Natural killer cell (primary cell): ENCODE measurements around the gene RYR2. TPM values are rescaled to one million over a fixed set of nuclear protein-coding genes. Genes with fewer than 3 reads are reported as not detected.

Experiments used
- ATAC-seq, 3 donors: fragments of 150-1000 bp in 2 of 3; fragments of 200-7000 bp in 1 of 3; cut with Tn5 transposase; 1 replicate in 1 of 3; 2 replicates in 2 of 3; pipeline ENCODE4 v1.10.0; 2021; ENCODE audit warnings: mild to moderate bottlenecking in 2 of 3, moderate library complexity in 2 of 3
- DNase-seq, 2 donors: peaks; one replicate each; pipeline versions ENCODE4 v3.0.0 to v3.0.0-alpha.2; 2013 to 2021; ENCODE audit warnings: mixed read lengths in 1 of 2
- H3K27ac ChIP-seq: one replicate; pipeline ENCODE4 v1.5.1; 2013; ENCODE audit warnings: mild to moderate bottlenecking, low read length
- H3K27me3 ChIP-seq: one replicate; pipeline ENCODE4 v1.6.1; 2013; ENCODE audit warnings: low read length; ENCODE audit not compliant: control insufficient read depth, insufficient read depth
- H3K36me3 ChIP-seq: one replicate; pipeline ENCODE4 v1.6.1; 2013; ENCODE audit warnings: low read length; ENCODE audit not compliant: control insufficient read depth, insufficient read depth
- H3K4me1 ChIP-seq: one replicate; pipeline ENCODE4 v1.6.1; 2013; ENCODE audit warnings: low read length; ENCODE audit not compliant: control insufficient read depth, insufficient read depth
- H3K4me3 ChIP-seq: one replicate; pipeline ENCODE4 v1.5.1; 2013; ENCODE audit warnings: low read length
- H3K9me3 ChIP-seq: one replicate; pipeline ENCODE4 v1.6.1; 2013; ENCODE audit warnings: low read length; ENCODE audit not compliant: control insufficient read depth, insufficient read depth
- H3K27ac Mint-ChIP-seq, 2 donors: one replicate each; pipeline ENCODE4 v1.8.0; 2022; ENCODE audit warnings: mild to moderate bottlenecking in 2 of 2, mixed read lengths in 2 of 2, moderate library complexity in 1 of 2
- H3K27me3 Mint-ChIP-seq, 2 donors: one replicate each; pipeline ENCODE4 v1.8.0; 2022; ENCODE audit warnings: low read depth in 2 of 2, mixed read lengths in 2 of 2
- H3K36me3 Mint-ChIP-seq: one replicate; pipeline ENCODE4 v1.8.0; 2022; ENCODE audit warnings: mixed read lengths
- H3K4me1 Mint-ChIP-seq, 2 donors: one replicate each; pipeline ENCODE4 v1.8.0; 2022; ENCODE audit warnings: mixed read lengths in 2 of 2
- H3K4me3 Mint-ChIP-seq: one replicate; pipeline ENCODE4 v1.8.0; 2022; ENCODE audit warnings: mild to moderate bottlenecking, moderate library complexity, mixed read lengths
- H3K9me3 Mint-ChIP-seq, 2 donors: one replicate each; pipeline ENCODE4 v1.8.0; 2022; ENCODE audit warnings: mixed read lengths in 2 of 2
- CTCF ChIP-seq: fragments of 200-600 bp; IDR thresholded peaks from one replicate; pipeline ENCODE4 v1.8.0; 2022; ENCODE audit warnings: antibody characterized with exemption
- WGBS: methylation state at CpG from one replicate; pipeline ENCODE4 v1.1.7; 2013; ENCODE audit warnings: missing lambda C conversion rate; ENCODE audit not compliant: insufficient coverage; 5-methylcytosine and 5-hydroxymethylcytosine counted together
- intact Hi-C: fragments of 100-400 bp; cut with micrococcal nuclease; formaldehyde crosslinking; loops from one replicate; pipeline ENCODE4 v1.14.2; 2022
- total RNA-seq, 4 donors: library from RNA; stranded (reverse); fragments of 120-200 nt in 1 of 4; gene quantifications; one replicate each; pipeline versions ENCODE4 v1.2.3 to v1.2.4, GENCODE V29; 2013 to 2022

The RYR2 gene
- total RNA-seq, 3 donors from 2014 or later (not counting 1 experiment from before 2014, with no cell fraction given) = 0.13 to 1.2 (median 0.38) TPM

DNA sequence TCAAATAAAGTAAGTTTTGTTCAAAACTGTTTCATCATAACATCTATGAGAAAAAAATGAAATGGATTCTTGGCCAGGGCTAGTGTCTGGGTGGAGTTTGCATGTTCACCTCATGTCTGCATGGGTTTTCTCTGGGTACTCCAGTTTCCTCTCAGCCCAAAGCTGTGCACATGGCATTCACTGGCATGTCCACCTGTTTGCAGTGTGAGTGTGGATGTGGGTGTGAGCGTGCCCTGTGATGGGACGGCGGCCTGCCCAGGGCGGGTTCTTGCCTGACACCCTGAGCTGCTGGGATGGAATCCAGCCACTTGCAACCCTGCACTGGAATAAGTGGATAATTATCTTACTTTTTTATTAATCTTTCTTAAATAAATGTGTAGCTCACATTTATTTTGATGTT lies 185.5 kb downstream of the RYR2 start:
- H3K27me3 ChIP-seq = no peaks in the 10 kb centered on the region
- H3K36me3 ChIP-seq = no peaks in the 10 kb centered on the region
- no peak overlapping the region for H3K27ac ChIP-seq
- no peaks in the 10 kb centered on the region for H3K4me1 Mint-ChIP-seq
- DNase-seq (no peak), ATAC-seq (no peak)
- no peak overlapping the region for H3K4me3 Mint-ChIP-seq
- TF ChIP-seq CTCF = no peak
- no peaks in the 10 kb centered on the region for H3K27me3 Mint-ChIP-seq
- H3K9me3 Mint-ChIP-seq = no peaks in the 10 kb centered on the region
- no peak overlapping the region for H3K4me3 ChIP-seq
- H3K27ac Mint-ChIP-seq = no peak overlapping the region
- H3K9me3 ChIP-seq = no peaks in the 10 kb centered on the region
- no peaks in the 10 kb centered on the region for H3K36me3 Mint-ChIP-seq
- 91% methylated on average over 4 of the region's 4 CpGs for WGBS
- H3K4me1 ChIP-seq = no peaks in the 10 kb centered on the region
- intact Hi-C loops = no loop called here

DNA sequence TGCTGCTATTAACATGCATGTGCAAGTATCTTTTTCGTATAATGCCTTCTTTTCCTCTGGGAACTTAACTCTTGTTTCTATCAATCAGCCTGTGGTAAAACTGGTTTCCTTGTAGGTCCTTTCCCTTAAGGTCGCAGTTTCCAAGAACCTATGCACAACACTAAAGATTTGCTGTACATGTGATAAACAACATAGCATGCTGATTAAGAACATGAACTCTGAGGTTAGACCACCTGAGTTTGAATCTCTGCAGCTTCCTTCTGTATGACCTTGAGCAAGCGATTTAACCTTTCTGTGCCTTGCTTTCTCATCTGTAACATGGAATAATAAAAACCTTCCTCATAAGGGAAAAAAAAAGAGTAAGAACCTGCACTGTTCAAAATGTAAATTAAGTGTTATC lies 186.4 kb downstream of the RYR2 start:
- no peaks in the 10 kb centered on the region for H3K9me3 ChIP-seq
- no peak overlapping the region for H3K27ac ChIP-seq
- H3K4me1 ChIP-seq = no peaks in the 10 kb centered on the region
- ATAC-seq (no peak), DNase-seq (no peak)
- TF ChIP-seq CTCF = no peak
- Mint-ChIP-seq H3K4me3 (no peak overlapping the region), H3K4me1 (no peaks in the 10 kb centered on the region), H3K36me3 (no peaks in the 10 kb centered on the region), H3K27ac (no peak overlapping the region), H3K9me3 (no peaks in the 10 kb centered on the region), H3K27me3 (no peaks in the 10 kb centered on the region)
- H3K27me3 ChIP-seq = no peaks in the 10 kb centered on the region
- H3K4me3 ChIP-seq = no peak overlapping the region
- intact Hi-C loops = no loop called here
- WGBS = 71% methylated on average over 2 of the region's 3 CpGs
- no peaks in the 10 kb centered on the region for H3K36me3 ChIP-seq

DNA sequence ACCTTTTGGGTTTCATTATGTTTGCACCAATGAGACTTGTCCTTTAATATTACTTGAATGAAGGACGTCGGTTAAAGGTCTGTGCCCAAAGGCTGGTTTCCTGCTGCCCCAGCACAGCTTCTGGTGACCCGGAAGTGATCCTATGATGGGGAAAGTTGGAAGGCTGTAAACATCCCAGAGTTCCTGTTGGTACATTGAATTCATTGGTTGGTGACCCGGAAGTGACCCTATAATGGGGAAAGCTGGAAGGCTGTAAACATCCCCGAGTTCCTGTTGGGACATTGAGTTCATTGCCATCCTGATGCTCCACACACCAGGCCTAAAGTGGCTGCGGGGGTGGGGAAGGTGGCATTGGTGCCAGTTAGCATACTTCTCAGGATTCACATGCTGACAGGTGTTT lies 187.3 kb downstream of the RYR2 start:
- no peaks in the 10 kb centered on the region for H3K36me3 ChIP-seq
- TF ChIP-seq CTCF = no peak
- WGBS = 71% methylated on average over 5 of the region's 6 CpGs
- Mint-ChIP-seq H3K27ac (no peak overlapping the region), H3K9me3 (peaks cover 0 to 3% of the 10 kb centered on the region in 2 donors), H3K4me1 (no peaks in the 10 kb centered on the region), H3K4me3 (no peak overlapping the region), H3K27me3 (no peaks in the 10 kb centered on the region), H3K36me3 (no peaks in the 10 kb centered on the region)
- no peaks in the 10 kb centered on the region for H3K27me3 ChIP-seq
- intact Hi-C loops = no loop called here
- no peaks in the 10 kb centered on the region for H3K4me1 ChIP-seq
- no peak for ATAC-seq
- H3K27ac ChIP-seq = no peak overlapping the region
- no peaks in the 10 kb centered on the region for H3K9me3 ChIP-seq
- DNase-seq = no peak
- no peak overlapping the region for H3K4me3 ChIP-seq

DNA sequence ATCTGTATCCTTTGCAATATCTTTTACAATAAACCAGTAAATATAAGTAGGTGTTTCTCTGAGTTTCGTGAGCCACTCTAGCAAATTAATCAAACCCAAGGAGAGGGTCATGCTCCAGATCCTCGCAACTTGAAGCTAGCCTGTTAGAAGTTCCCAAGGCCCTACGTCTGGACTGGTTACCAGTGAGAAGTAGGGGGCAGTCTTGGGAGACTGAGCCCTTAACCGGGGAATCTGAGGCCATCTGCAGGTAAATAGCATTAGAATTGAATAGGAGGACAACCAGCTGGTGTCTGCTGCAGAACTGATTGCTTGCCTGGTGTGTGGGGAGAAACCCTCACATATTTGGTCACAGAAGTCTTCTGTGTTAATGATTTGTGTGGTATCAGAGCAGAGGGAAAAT lies 190.5 kb downstream of the RYR2 start:
- Mint-ChIP-seq H3K27me3 (no peaks in the 10 kb centered on the region), H3K36me3 (no peaks in the 10 kb centered on the region), H3K9me3 (peaks cover 0 to 5% of the 10 kb centered on the region in 2 donors), H3K4me3 (no peak overlapping the region), H3K4me1 (no peaks in the 10 kb centered on the region), H3K27ac (no peak overlapping the region)
- Histone ChIP-seq H3K27me3 (no peaks in the 10 kb centered on the region), H3K36me3 (no peaks in the 10 kb centered on the region), H3K4me3 (no peak overlapping the region), H3K27ac (no peak overlapping the region), H3K9me3 (no peaks in the 10 kb centered on the region), H3K4me1 (no peaks in the 10 kb centered on the region)
- ATAC-seq (no peak), DNase-seq (no peak)
- 77% methylated on average over 4 of the region's 4 CpGs for WGBS
- intact Hi-C loops = no loop called here
- no peak for TF ChIP-seq CTCF
